SK-N-SH (cell line): Measurements from ENCODE around the gene C6orf15. TPM values are rescaled to one million over a fixed set of nuclear protein-coding genes. Genes with fewer than 3 reads are reported as not detected.

Experiments used
- CTCF ChIA-PET: fragments of 300-600, 350-600 bp; formaldehyde crosslinking; extraction: SDS; loops from one replicate; lab custom pipeline; 2021; lab: Yijun Ruan, JAX
- POLR2A ChIA-PET: fragments of 350-600 bp; sonication (Branson Sonifier 250); formaldehyde crosslinking; extraction: SDS; loops from one replicate; lab custom pipeline; 2020; ENCODE audit warnings: antibody characterized with exemption, inconsistent platforms; lab: Yijun Ruan, JAX
- DNase-seq: peaks from one replicate; pipeline ENCODE4 v3.0.0; 2012
- H2AFZ ChIP-seq: fragments of 200-600 bp; sonication (generic); 2 replicates; pipeline ENCODE4 v1.8.1; 2016; ENCODE audit warnings: antibody characterized with exemption, mild to moderate bottlenecking, low read depth
- H3F3A ChIP-seq: fragments of 200-600 bp; sonication (generic); replicated peaks from 2 replicates; pipeline ENCODE3; 2016; ENCODE audit warnings: antibody characterized with exemption, mild to moderate bottlenecking; ENCODE audit not compliant: insufficient read depth
- H3K27ac ChIP-seq, 2 experiments: fragments of 200-500 bp in 1 of 2; fragments of 200-600 bp in 1 of 2; sonication (Bioruptor generic) in 1 of 2; sonication (generic), shearing (Covaris generic) in 1 of 2; 2 replicates each; pipeline versions ENCODE4 v1.5.1 to v1.6.1; 2014 to 2016; ENCODE audit warnings: low read depth in 2 of 2, inconsistent platforms in 1 of 2, low read length in 1 of 2, mild to moderate bottlenecking in 1 of 2, mixed read lengths in 1 of 2
- H3K27me3 ChIP-seq: fragments of 200-600 bp; sonication (generic), shearing (Covaris generic); 2 replicates; pipeline ENCODE4 v1.6.1; 2016; ENCODE audit warnings: mixed run types; ENCODE audit not compliant: insufficient read depth
- H3K36me3 ChIP-seq, 2 experiments: fragments of 200-500 bp in 1 of 2; fragments of 200-600 bp in 1 of 2; sonication (Bioruptor generic) in 1 of 2; sonication (generic) in 1 of 2; replicated peaks in 1 of 2; 2 replicates each; pipeline versions ENCODE3 to v1.5.1; 2014 to 2016; ENCODE audit warnings: low read length in 1 of 2, mild to moderate bottlenecking in 1 of 2; ENCODE audit not compliant: insufficient read depth in 2 of 2, control insufficient read depth in 1 of 2
- H3K4me1 ChIP-seq, 2 experiments: fragments of 200-500 bp in 1 of 2; fragments of 200-600 bp in 1 of 2; sonication (Bioruptor generic) in 1 of 2; sonication (generic), shearing (Covaris generic) in 1 of 2; 2 replicates each; pipeline versions ENCODE4 v1.5.1 to v1.6.1; 2014 to 2016; ENCODE audit warnings: low read depth in 1 of 2, low read length in 1 of 2, mixed run types in 1 of 2; ENCODE audit not compliant: insufficient read depth in 2 of 2, control insufficient read depth in 1 of 2
- H3K4me2 ChIP-seq: fragments of 200-600 bp; sonication (generic), shearing (Covaris generic); 2 replicates; pipeline ENCODE4 v1.6.1; 2017; ENCODE audit warnings: mixed run types
- H3K4me3 ChIP-seq, 2 experiments: fragments of 200-500 bp in 1 of 2; fragments of 200-600 bp in 1 of 2; sonication (Bioruptor generic) in 1 of 2; sonication (generic), shearing (Covaris generic) in 1 of 2; 2 replicates each; pipeline versions ENCODE4 v1.5.1 to v1.8.1; 2014 to 2016; ENCODE audit warnings: low read depth in 2 of 2, inconsistent platforms in 1 of 2, low read length in 1 of 2, mild to moderate bottlenecking in 1 of 2, mixed read lengths in 1 of 2, moderate library complexity in 1 of 2
- H3K79me2 ChIP-seq: fragments of 200-600 bp; sonication (generic); 2 replicates; pipeline ENCODE4 v1.8.1; 2017; ENCODE audit warnings: mild to moderate bottlenecking; ENCODE audit not compliant: insufficient read depth
- H3K9ac ChIP-seq: fragments of 200-600 bp; sonication (generic); 2 replicates; pipeline ENCODE4 v1.6.1; 2017; ENCODE audit warnings: mixed run types
- H3K9me2 ChIP-seq: fragments of 200-600 bp; sonication (generic); 2 replicates; pipeline ENCODE4 v1.6.1; 2017; ENCODE audit warnings: mixed run types
- H3K9me3 ChIP-seq: fragments of 200-600 bp; sonication (generic); 2 replicates; pipeline ENCODE4 v1.6.1; 2017; ENCODE audit warnings: mixed run types, mild to moderate bottlenecking, moderate library complexity
- H4K20me1 ChIP-seq: fragments of 200-600 bp; sonication (generic); 2 replicates; pipeline ENCODE4 v1.6.1; 2017; ENCODE audit warnings: mild to moderate bottlenecking, mixed run types; ENCODE audit not compliant: insufficient read depth
- CHD2 ChIP-seq: fragments of 150-350 bp; IDR thresholded peaks from 2 replicates; pipeline ENCODE4 v1.6.1; 2018; ENCODE audit warnings: low read length; ENCODE audit not compliant: partially characterized antibody
- CTCF ChIP-seq: fragments of 200-600 bp; sonication (generic); IDR thresholded peaks from 2 replicates; pipeline ENCODE4 v1.6.1; 2017; ENCODE audit warnings: antibody characterized with exemption, mild to moderate bottlenecking, moderate library complexity
- FOXJ3 ChIP-seq: sonication (generic); formaldehyde crosslinking; IDR thresholded peaks from 2 replicates; pipeline ENCODE4 v1.5.1; 2020; ENCODE audit warnings: mild to moderate bottlenecking, missing genetic modification reagents
- FOXM1 ChIP-seq: IDR thresholded peaks from 2 replicates; pipeline ENCODE4 v1.4.0; 2012; ENCODE audit warnings: low read depth, mild to moderate bottlenecking
- GABPA ChIP-seq: IDR thresholded peaks from 2 replicates; pipeline ENCODE4 v1.4.0; 2012; ENCODE audit warnings: low read depth, mild to moderate bottlenecking
- GATA2 ChIP-seq: sonication (generic); formaldehyde crosslinking; IDR thresholded peaks from 2 replicates; pipeline ENCODE4 v1.5.0; 2020; ENCODE audit warnings: mild to moderate bottlenecking, missing genetic modification reagents
- JUND ChIP-seq: IDR thresholded peaks from 2 replicates; pipeline ENCODE4 v1.4.0; 2012
- MAX ChIP-seq: IDR thresholded peaks from 2 replicates; pipeline ENCODE4 v1.4.0; 2012; ENCODE audit warnings: low read depth
- MXI1 ChIP-seq: IDR thresholded peaks from 2 replicates; pipeline ENCODE4 v1.6.1; 2012; ENCODE audit warnings: mild to moderate bottlenecking, low read depth, low read length, improper control_type of control experiment
- RAD21 ChIP-seq: IDR thresholded peaks from 2 replicates; pipeline ENCODE4 v1.6.1; 2012; ENCODE audit warnings: mild to moderate bottlenecking, low read length
- RCOR1 ChIP-seq: fragments of 150-350 bp; IDR thresholded peaks from 2 replicates; pipeline ENCODE4 v1.6.1; 2017; ENCODE audit warnings: antibody characterized with exemption, low read length
- RXRA ChIP-seq: IDR thresholded peaks from 2 replicates; pipeline ENCODE4 v1.4.0; 2012; ENCODE audit warnings: low read depth, mild to moderate bottlenecking, borderline replicate concordance
- TAF1 ChIP-seq: IDR thresholded peaks from 2 replicates; pipeline ENCODE4 v1.6.1; 2012; ENCODE audit warnings: low read depth, mild to moderate bottlenecking, low read length, moderate library complexity, borderline replicate concordance
- USF1 ChIP-seq: IDR thresholded peaks from 2 replicates; pipeline ENCODE4 v1.4.0; 2012; ENCODE audit warnings: low read depth, borderline replicate concordance
- YY1 ChIP-seq: IDR thresholded peaks from 2 replicates; pipeline ENCODE4 v1.4.0; 2012; ENCODE audit warnings: low read depth, mild to moderate bottlenecking
- WGBS: methylation state at CpG from one replicate; pipeline ENCODE4 v1.1.6; 2017; ENCODE audit warnings: low lambda C conversion rate; 5-methylcytosine and 5-hydroxymethylcytosine counted together
- polyA plus RNA-seq, 3 experiments: library from polyadenylated mRNA; depleted of rRNA; stranded (reverse); fragments of >200 nt; gene quantifications; 2 replicates each; pipeline ENCODE4 v1.2.3, GENCODE V29; 2012

The C6orf15 gene
- polyA plus RNA-seq, 1 of the 3 experiments (the other 2 are of a cell fraction) = not detected

- H3K9me3 ChIP-seq = no peaks in the 10 kb centered on the region
- 74% methylated on average over 7 of the region's 7 CpGs for WGBS
- no peak for DNase-seq
- TF ChIP-seq GATA2 (CRISPR knock-in tag) (no peak), RAD21 (no peak)
- H3K79me2 ChIP-seq = peaks cover 4% of the 10 kb centered on the region; the same call in 1 of the 2 replicates
- H3K27ac ChIP-seq = no peak overlapping the region
- no peak overlapping the region for H3K4me2 ChIP-seq
- H3K4me1 ChIP-seq = peaks cover 0 to 6% of the 10 kb centered on the region in 2 experiments; a peak in 1 of 4 replicates
- H3K4me3 ChIP-seq = no peak overlapping the region
- H2AFZ ChIP-seq = no peak overlapping the region
- H3K36me3 ChIP-seq = peaks cover 0 to 7% of the 10 kb centered on the region in 2 experiments
- CTCF ChIA-PET = interaction anchor here (0.8 to 1.6 kb wide), 4 partner anchors 15 to 44 kb away, joined by 3 to 6 read pairs (median 6); no protein-coding TSS in a partner anchor
- H3F3A ChIP-seq = no peaks in the 10 kb centered on the region
- no peaks in the 10 kb centered on the region for H3K9me2 ChIP-seq
- no peaks in the 10 kb centered on the region for H3K27me3 ChIP-seq
- POLR2A ChIA-PET = no interaction called here
- H3K9ac ChIP-seq = no peak overlapping the region
- H4K20me1 ChIP-seq = no peaks in the 10 kb centered on the region
These were observed 40.4 kb upstream of the C6orf15 start for GRCh38 chr6:31152781-31153180.

GRCh38 chr6:31149827-31150447, 37.6 kb upstream of the C6orf15 start:
- 80% methylated on average over 5 of the region's 6 CpGs for WGBS
- no peaks in the 10 kb centered on the region for H3K4me1 ChIP-seq
- H3F3A ChIP-seq = no peaks in the 10 kb centered on the region
- ChIA-PET CTCF (interaction anchor here (2.3 kb wide), 1 partner anchor 13 kb away, joined by 5 read pairs; no protein-coding TSS in a partner anchor), POLR2A (no interaction called here)
- no peaks in the 10 kb centered on the region for H3K79me2 ChIP-seq
- H4K20me1 ChIP-seq = no peaks in the 10 kb centered on the region
- no peaks in the 10 kb centered on the region for H3K9me3 ChIP-seq
- no peak for DNase-seq
- no peak overlapping the region for H3K4me2 ChIP-seq
- H3K9ac ChIP-seq = no peak overlapping the region
- peaks cover 0 to 7% of the 10 kb centered on the region in 2 experiments for H3K36me3 ChIP-seq
- no peaks in the 10 kb centered on the region for H3K9me2 ChIP-seq
- no peaks in the 10 kb centered on the region for H3K27me3 ChIP-seq
- no peak overlapping the region for H2AFZ ChIP-seq
- H3K27ac ChIP-seq = no peak overlapping the region
- no peak for TF ChIP-seq JUND
- TF ChIP-seq FOXM1 = no peak
- TF ChIP-seq CHD2 = no peak
- no peak for TF ChIP-seq GABPA
- no peak for TF ChIP-seq RCOR1
- TF ChIP-seq USF1 = no peak
- TF ChIP-seq CTCF = no peak
- TF ChIP-seq TAF1 = no peak
- no peak for TF ChIP-seq RXRA
- TF ChIP-seq FOXJ3 = no peak
- no peak for TF ChIP-seq YY1
- no peak for TF ChIP-seq MAX
- no peak for TF ChIP-seq MXI1
- no peak overlapping the region for H3K4me3 ChIP-seq
